Lower leg skin (tissue), 3 donors: ENCODE measurements around the gene ABHD16A.

Experiments
- CTCF ChIP-seq, 3 donors: fragments of 450-650 bp; IDR thresholded peaks; one replicate each; pipeline ENCODE4 v1.5.1; 2016; ENCODE audit warnings: antibody characterized with exemption in 3 of 3, mild to moderate bottlenecking in 3 of 3, moderate library complexity in 2 of 3
- POLR2A ChIP-seq, 2 donors: fragments of 450-650 bp; IDR thresholded peaks; one replicate each; pipeline ENCODE4 v1.6.1; 2016 to 2017; ENCODE audit warnings: antibody characterized with exemption in 2 of 2, mild to moderate bottlenecking in 1 of 2, moderate library complexity in 1 of 2

- TF ChIP-seq CTCF (IDR thresholded peaks at IDR 0.05) (no peak), POLR2A (IDR thresholded peaks at IDR 0.05) (no peak)
Observed at GRCh38 chr6:31737315-31737990, 34.3 kb upstream of the ABHD16A start.
